ENCODE results near the gene PICK1.

- TF ChIP-seq CTCF (IDR thresholded peaks at IDR 0.05; ENCODE audit: low read depth, low read length) (no peak), POLR2A (IDR thresholded peaks at IDR 0.05; ENCODE audit: extremely low read depth, insufficient read length) (no peak)
- TF ChIP-seq, protein P1, sequence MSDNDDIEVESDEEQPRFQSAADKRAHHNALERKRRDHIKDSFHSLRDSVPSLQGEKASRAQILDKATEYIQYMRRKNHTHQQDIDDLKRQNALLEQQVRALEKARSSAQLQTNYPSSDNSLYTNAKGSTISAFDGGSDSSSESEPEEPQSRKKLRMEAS (IDR thresholded peaks at IDR 0.05; ENCODE audit: low read depth, low read length): no peak
These were observed 46.4 kb downstream of the PICK1 start for GRCh38 chr22:38103641-38104040.

Data from NB4 (cell line).